Measurements from ENCODE around the gene MOCS2.

GRCh38 chr5:53109443-53110127 is at the start of gene MOCS2:
- no peak for TF ChIP-seq CTCF (conservative IDR thresholded peaks at IDR 0.05 in 1 of 2, IDR thresholded peaks at IDR 0.05 in 1 of 2; ENCODE audit: extremely low read depth in 1 of 2, insufficient read depth in 1 of 2, low read depth in 1 of 2, low read length in 2 of 2)
- no peak for TF ChIP-seq EZH2 (IDR thresholded peaks at IDR 0.05; ENCODE audit: borderline replicate concordance, low read length)

All from mammary epithelial cell (primary cell).